Endodermal cell (in vitro differentiated cells): Measurements from ENCODE around the gene SMIM10L1. TPM values are rescaled to one million over a fixed set of nuclear protein-coding genes. Genes with fewer than 3 reads are reported as not detected.
A peak's percentile ranks its signal among the peaks of the same experiment; 100 is the strongest.

Experiments used
- DNase-seq: peaks from one replicate; pipeline ENCODE4 v3.0.0-alpha.2; 2017
- H3K27ac ChIP-seq: 2 replicates; pipeline ENCODE4 v1.5.1; 2013; ENCODE audit warnings: mild to moderate bottlenecking, low read depth, low read length, moderate library complexity
- H3K27me3 ChIP-seq: 2 replicates; pipeline ENCODE4 v1.6.1; 2013; ENCODE audit warnings: mild to moderate bottlenecking, low read length, moderate library complexity; ENCODE audit not compliant: insufficient read depth, control insufficient read depth, poor library complexity, severe bottlenecking
- H3K36me3 ChIP-seq: 2 replicates; pipeline ENCODE4 v1.7.0; 2013; ENCODE audit warnings: mild to moderate bottlenecking, low read length, moderate library complexity; ENCODE audit not compliant: control insufficient read depth, insufficient read depth
- H3K4me1 ChIP-seq: one replicate; pipeline ENCODE4 v1.7.0; 2013; ENCODE audit warnings: low read length; ENCODE audit not compliant: control insufficient read depth, insufficient read depth
- H3K4me3 ChIP-seq: 2 replicates; pipeline ENCODE4 v1.5.1; 2013; ENCODE audit warnings: mild to moderate bottlenecking, low read length, moderate library complexity
- H3K9ac ChIP-seq: 2 replicates; pipeline ENCODE4 v1.6.1; 2013; ENCODE audit warnings: mild to moderate bottlenecking, low read length, moderate library complexity; ENCODE audit not compliant: poor library complexity, severe bottlenecking; ENCODE audit errors: extremely low read depth
- H3K9me3 ChIP-seq: 2 replicates; pipeline ENCODE4 v1.6.1; 2013; ENCODE audit warnings: mild to moderate bottlenecking, low read length, moderate library complexity; ENCODE audit not compliant: control insufficient read depth
- H3K27ac Mint-ChIP-seq: 2 replicates; pipeline ENCODE4 v1.8.0; 2020; ENCODE audit warnings: mixed read lengths
- H3K27me3 Mint-ChIP-seq: 2 replicates; pipeline ENCODE4 v1.8.0; 2021; ENCODE audit warnings: mild to moderate bottlenecking, mixed read lengths; ENCODE audit not compliant: insufficient read depth
- H3K36me3 Mint-ChIP-seq: 2 replicates; pipeline ENCODE4 v1.8.0; 2020; ENCODE audit warnings: low read depth, mixed read lengths
- H3K4me1 Mint-ChIP-seq: 2 replicates; pipeline ENCODE4 v1.8.0; 2020; ENCODE audit warnings: mixed read lengths
- H3K4me3 Mint-ChIP-seq: 2 replicates; pipeline ENCODE4 v1.8.0; 2020; ENCODE audit warnings: mild to moderate bottlenecking, moderate library complexity, mixed read lengths
- H3K9me3 Mint-ChIP-seq: 2 replicates; pipeline ENCODE4 v1.8.0; 2020; ENCODE audit warnings: mild to moderate bottlenecking, mixed read lengths
- WGBS, 2 experiments: methylation state at CpG; one replicate each; pipeline versions ENCODE4 v1.1.5 to v1.1.7; 2013; ENCODE audit warnings: missing lambda C conversion rate in 2 of 2, mixed read lengths in 1 of 2; ENCODE audit not compliant: insufficient coverage in 1 of 2, insufficient read length in 1 of 2; 5-methylcytosine and 5-hydroxymethylcytosine counted together
- long read RNA-seq, 4 experiments: library from polyadenylated mRNA in 2 of 4; library from RNA in 1 of 4; library from capped mRNA in 1 of 4; stranded (forward) in 3 of 4; unstranded in 1 of 4; transcript quantifications; one replicate each; pipeline ENCODE4 v2.0.0, GENCODE V29; 2020 to 2021; ENCODE audit warnings: inconsistent platforms in 1 of 4
- polyA plus RNA-seq, 2 experiments: library from polyadenylated mRNA; stranded (reverse); fragments of 50-300 nt; gene quantifications; one replicate each; pipeline ENCODE4 v1.2.3, GENCODE V29; 2013
- total RNA-seq, 2 donors: library from RNA; stranded (reverse); fragmentation: NEBNext Ultra II Directional in 1 of 2; extraction: Animal tissue kit (Norgen Biotek cat#: 25700) in 1 of 2; gene quantifications; 2 replicates in 1 of 2; 3 replicates in 1 of 2; pipeline ENCODE4 v1.2.1, GENCODE V29; 2021
- TF ChIP-seq, protein P1 (sequence below): fragments of 200-600 bp; sonication (generic); conservative IDR thresholded peaks from 2 replicates; pipeline ENCODE4 v1.5.0; 2021; ENCODE audit warnings: antibody characterized with exemption, mild to moderate bottlenecking

SMIM10L1 gene
- total RNA-seq = 10 to 100 TPM; 12.9 to 31.5 TPM
- 11.4 TPM for polyA plus RNA-seq (2013, experiment 1 of 2)
- polyA plus RNA-seq (2013, experiment 2 of 2) = 12.0 TPM
- long read RNA-seq, experiment 1, full-length matches to known transcripts = 25 of 25 reads
- long read RNA-seq, experiment 1, partial matches to known transcripts = 0 of 25 reads
- long read RNA-seq, experiment 1, other reads (novel, unspliced or antisense) = 0 of 25 reads
- long read RNA-seq, experiment 2, full-length matches to known transcripts = 73 of 73 reads
- long read RNA-seq, experiment 2, partial matches to known transcripts = 0 of 73 reads
- long read RNA-seq, experiment 2, other reads (novel, unspliced or antisense) = 0 of 73 reads
- long read RNA-seq, experiment 3, full-length matches to known transcripts = 306 of 306 reads
- long read RNA-seq, experiment 3, partial matches to known transcripts = 0 of 306 reads
- long read RNA-seq, experiment 3, other reads (novel, unspliced or antisense) = 0 of 306 reads
- long read RNA-seq, experiment 4, full-length matches to known transcripts = 65 of 65 reads
- long read RNA-seq, experiment 4, partial matches to known transcripts = 0 of 65 reads
- long read RNA-seq, experiment 4, other reads (novel, unspliced or antisense) = 0 of 65 reads

DNA sequence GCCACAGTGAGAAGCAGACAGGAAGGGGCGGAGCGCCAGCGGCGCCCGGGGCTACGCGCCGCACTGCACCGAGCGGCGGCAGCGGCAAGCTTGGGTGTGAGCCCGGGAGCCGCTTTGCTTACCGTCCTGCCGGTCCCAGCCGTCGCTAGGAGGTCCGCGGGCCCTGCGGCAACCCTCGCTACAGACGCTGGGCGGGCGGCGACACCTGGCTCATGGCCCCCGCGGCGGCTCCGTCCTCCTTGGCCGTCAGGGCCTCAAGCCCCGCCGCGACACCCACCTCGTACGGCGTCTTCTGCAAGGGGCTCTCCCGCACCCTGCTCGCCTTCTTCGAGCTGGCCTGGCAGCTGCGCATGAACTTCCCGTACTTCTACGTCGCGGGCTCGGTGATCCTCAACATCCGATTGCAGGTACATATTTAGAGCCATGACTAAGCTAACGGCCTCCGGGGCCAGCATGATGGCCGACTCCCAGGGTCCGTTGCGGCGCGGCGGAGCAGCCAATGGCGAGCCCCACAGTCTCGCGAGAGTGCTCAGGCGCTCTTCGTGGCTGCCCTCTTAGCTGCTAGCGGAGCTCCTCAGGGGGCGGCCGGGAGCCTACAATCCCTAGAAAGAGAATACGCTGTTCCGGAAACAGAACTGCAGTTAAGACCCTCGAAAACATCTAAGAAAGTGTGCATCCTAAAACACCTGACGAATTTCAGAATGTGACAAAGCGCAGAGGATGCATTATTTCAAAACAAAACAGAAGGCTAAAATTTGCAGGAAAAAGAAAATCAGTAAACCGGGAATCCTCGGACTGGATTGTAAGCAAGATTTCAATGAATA lies at the start of gene SMIM10L1:
Gene SMIM10L1, plus strand, starts transcription at position 50 of the 824 bp plus-strand sequence. Its CDS starts 163 bp downstream, at position 213.
- H3K36me3 Mint-ChIP-seq = peaks cover 36% of the 10 kb centered on the region
- H3K36me3 ChIP-seq = peaks cover 25% of the 10 kb centered on the region
- H3K27me3 ChIP-seq = no peaks in the 10 kb centered on the region
- H3K27ac ChIP-seq = peak within 1 kb of the TSS; percentile 93
- no peaks in the 10 kb centered on the region for H3K9me3 ChIP-seq
- H3K27me3 Mint-ChIP-seq = no peaks in the 10 kb centered on the region
- TF ChIP-seq, protein P1, sequence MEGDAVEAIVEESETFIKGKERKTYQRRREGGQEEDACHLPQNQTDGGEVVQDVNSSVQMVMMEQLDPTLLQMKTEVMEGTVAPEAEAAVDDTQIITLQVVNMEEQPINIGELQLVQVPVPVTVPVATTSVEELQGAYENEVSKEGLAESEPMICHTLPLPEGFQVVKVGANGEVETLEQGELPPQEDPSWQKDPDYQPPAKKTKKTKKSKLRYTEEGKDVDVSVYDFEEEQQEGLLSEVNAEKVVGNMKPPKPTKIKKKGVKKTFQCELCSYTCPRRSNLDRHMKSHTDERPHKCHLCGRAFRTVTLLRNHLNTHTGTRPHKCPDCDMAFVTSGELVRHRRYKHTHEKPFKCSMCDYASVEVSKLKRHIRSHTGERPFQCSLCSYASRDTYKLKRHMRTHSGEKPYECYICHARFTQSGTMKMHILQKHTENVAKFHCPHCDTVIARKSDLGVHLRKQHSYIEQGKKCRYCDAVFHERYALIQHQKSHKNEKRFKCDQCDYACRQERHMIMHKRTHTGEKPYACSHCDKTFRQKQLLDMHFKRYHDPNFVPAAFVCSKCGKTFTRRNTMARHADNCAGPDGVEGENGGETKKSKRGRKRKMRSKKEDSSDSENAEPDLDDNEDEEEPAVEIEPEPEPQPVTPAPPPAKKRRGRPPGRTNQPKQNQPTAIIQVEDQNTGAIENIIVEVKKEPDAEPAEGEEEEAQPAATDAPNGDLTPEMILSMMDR = peak; percentile 33
- peak within 1 kb of the TSS; percentile 98 for H3K9ac ChIP-seq
- peak within 1 kb of the TSS; percentile 94 for H3K4me3 Mint-ChIP-seq
- H3K9me3 Mint-ChIP-seq = no peaks in the 10 kb centered on the region
- peaks cover 9% of the 10 kb centered on the region for H3K4me1 ChIP-seq
- peak within 1 kb of the TSS; percentile 100 for H3K27ac Mint-ChIP-seq
- WGBS, 2 experiments = 0% methylated on average over 33 to 70 of the region's 70 CpGs
- DNase-seq = peak; percentile 98
- peak within 1 kb of the TSS; percentile 100 for H3K4me3 ChIP-seq
- peaks cover 44% of the 10 kb centered on the region for H3K4me1 Mint-ChIP-seq

DNA sequence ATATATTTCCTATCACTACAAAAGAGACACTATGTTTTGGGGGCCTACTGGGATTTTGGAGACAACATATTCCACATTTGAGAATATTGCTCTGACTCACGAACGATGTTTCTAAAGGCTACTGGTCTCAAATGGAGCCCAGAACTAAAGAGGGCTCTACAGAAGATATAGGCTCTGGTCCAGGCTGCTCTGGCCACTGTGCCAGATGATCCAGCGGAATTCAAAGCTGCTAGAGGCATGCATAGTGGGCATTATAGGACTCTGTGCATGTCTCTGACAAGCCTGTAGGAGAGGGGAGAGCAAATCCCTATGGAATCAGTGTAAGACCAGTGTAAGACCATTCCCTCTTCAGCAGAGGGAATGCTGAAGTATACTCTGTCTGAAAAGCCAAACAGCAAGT lies 40.6 kb upstream of the SMIM10L1 start:
- no peaks in the 10 kb centered on the region for H3K27me3 Mint-ChIP-seq
- H3K36me3 Mint-ChIP-seq = peaks cover 39% of the 10 kb centered on the region
- no peak overlapping the region for H3K4me3 Mint-ChIP-seq
- Histone ChIP-seq H3K36me3 (peaks cover 6% of the 10 kb centered on the region), H3K9ac (no peak overlapping the region), H3K4me3 (no peak overlapping the region), H3K27ac (no peak overlapping the region), H3K9me3 (peaks cover 16% of the 10 kb centered on the region), H3K27me3 (no peaks in the 10 kb centered on the region), H3K4me1 (no peaks in the 10 kb centered on the region)
- peaks cover 16% of the 10 kb centered on the region for H3K9me3 Mint-ChIP-seq
- no peak overlapping the region for H3K27ac Mint-ChIP-seq
- TF ChIP-seq, protein P1 = no peak
- no peak for DNase-seq
- peaks cover 7% of the 10 kb centered on the region for H3K4me1 Mint-ChIP-seq
- WGBS, 2 experiments = 92 to 96% methylated on average over 3 of the region's 3 CpGs

DNA sequence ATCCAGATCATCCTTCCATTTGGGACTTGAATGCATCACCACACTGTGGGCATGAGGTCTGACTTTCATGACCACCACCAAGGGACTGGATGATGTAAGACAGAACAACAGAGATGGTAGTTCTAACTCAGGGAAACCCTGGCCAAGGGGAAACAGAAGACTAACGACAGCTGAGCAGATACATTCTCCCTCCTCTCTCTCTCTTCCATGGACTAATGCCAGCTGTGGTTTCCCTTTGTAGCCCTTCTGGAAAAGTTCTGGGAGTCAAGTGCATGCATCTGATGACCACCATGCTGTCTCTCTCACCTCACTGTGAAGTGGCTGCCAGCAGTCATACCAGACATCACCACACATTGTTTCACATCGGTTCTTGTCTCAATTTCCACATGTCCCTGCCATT lies 40.0 kb upstream of the SMIM10L1 start:
- H3K36me3 Mint-ChIP-seq = peaks cover 38% of the 10 kb centered on the region
- H3K27ac Mint-ChIP-seq = peak overlapping the region; percentile 64
- Histone ChIP-seq H3K9me3 (peaks cover 16% of the 10 kb centered on the region), H3K9ac (no peak overlapping the region), H3K4me3 (no peak overlapping the region), H3K36me3 (peaks cover 6% of the 10 kb centered on the region), H3K4me1 (no peaks in the 10 kb centered on the region), H3K27ac (no peak overlapping the region), H3K27me3 (no peaks in the 10 kb centered on the region)
- peaks cover 7% of the 10 kb centered on the region for H3K4me1 Mint-ChIP-seq
- WGBS, 2 experiments = 0% methylated on average over 1 of the region's 2 CpGs
- no peak for DNase-seq
- H3K27me3 Mint-ChIP-seq = no peaks in the 10 kb centered on the region
- TF ChIP-seq, protein P1 = no peak
- peaks cover 15% of the 10 kb centered on the region for H3K9me3 Mint-ChIP-seq
- H3K4me3 Mint-ChIP-seq = no peak overlapping the region
